GM18951 (cell line): ENCODE data around the gene PSMA3.

Experiments
- POLR2A ChIP-seq: IDR thresholded peaks from 4 replicates; pipeline ENCODE4 v1.6.1; 2011; ENCODE audit warnings: mild to moderate bottlenecking; ENCODE audit not compliant: insufficient read length, insufficient read depth; ENCODE audit errors: extremely low read depth
- in situ Hi-C: fragments of 300-500 bp; cut with MboI; formaldehyde crosslinking; loops from one replicate; pipeline ENCODE4 v1.12.0; 2022; ENCODE audit warnings: low sequenced_read_pairs, mixed read lengths, inconsistent platforms; ENCODE audit not compliant: unreplicated experiment

The PSMA3 gene

GRCh38 chr14:58244556-58245387 is at the start of gene PSMA3:
Gene PSMA3 (plus strand): TSS chr14:58244843. CDS start chr14:58244921, 78 bp downstream.
- in situ Hi-C loops, result no loop called here
- TF ChIP-seq POLR2A, result peak; percentile 91

- in situ Hi-C loops, result no loop called here
- TF ChIP-seq POLR2A, result no peak
Observed at GRCh38 chr14:58196198-58196597, 48.4 kb upstream of the PSMA3 start.

- no peak for TF ChIP-seq POLR2A
- in situ Hi-C loops, result no loop called here
Observed at GRCh38 chr14:58198086-58198485, 46.6 kb upstream of the PSMA3 start.

- TF ChIP-seq POLR2A, result peak; percentile 77
- in situ Hi-C loops, result no loop called here
Observed at GRCh38 chr14:58199726-58200479, 44.7 kb upstream of the PSMA3 start, which contains the start of gene ACTR10. Gene ACTR10 (plus strand): TSS chr14:58200149. CDS start chr14:58200218, 69 bp downstream.

- in situ Hi-C loops, result no loop called here
- no peak for TF ChIP-seq POLR2A
Observed at GRCh38 chr14:58200480-58200841, 44.2 kb upstream of the PSMA3 start.

GRCh38 chr14:58200846-58201245 is 43.8 kb upstream of the PSMA3 start:
- no peak for TF ChIP-seq POLR2A
- in situ Hi-C loops, result no loop called here

- in situ Hi-C loops, result no loop called here
- no peak for TF ChIP-seq POLR2A
Observed at GRCh38 chr14:58213176-58213575, 31.5 kb upstream of the PSMA3 start.

GRCh38 chr14:58215191-58215914 is 29.3 kb upstream of the PSMA3 start:
- TF ChIP-seq POLR2A, result no peak
- in situ Hi-C loops, result no loop called here

GRCh38 chr14:58216544-58216943 is 28.1 kb upstream of the PSMA3 start:
- in situ Hi-C loops, result no loop called here
- TF ChIP-seq POLR2A, result no peak

GRCh38 chr14:58227096-58227819 is 17.4 kb upstream of the PSMA3 start:
- TF ChIP-seq POLR2A, result no peak
- in situ Hi-C loops, result no loop called here

GRCh38 chr14:58238252-58239243 is 6.1 kb upstream of the PSMA3 start:
- no peak for TF ChIP-seq POLR2A
- in situ Hi-C loops, result no loop called here
